GM23338 (cell line): ENCODE measurements around the gene OR10J4. TPM values are rescaled to one million over a fixed set of nuclear protein-coding genes. Genes with fewer than 3 reads are reported as not detected.

Experiments used
- ATAC-seq: fragments of 200-7000 bp; cut with Tn5 transposase; 3 replicates; pipeline ENCODE4 v1.9.1; 2020
- DNase-seq: peaks from one replicate; pipeline ENCODE4 v3.0.0-alpha.2; 2015; ENCODE audit warnings: low spot score
- H2AFZ ChIP-seq: fragments of 200-600 bp; sonication (generic); 2 replicates; pipeline ENCODE4 v1.8.0; 2016; ENCODE audit warnings: antibody characterized with exemption, mild to moderate bottlenecking, moderate library complexity
- H3F3A ChIP-seq: fragments of 200-600 bp; sonication (generic); replicated peaks from 2 replicates; pipeline ENCODE4 v1.8.0; 2017; ENCODE audit warnings: antibody characterized with exemption, mixed run types, low read depth
- H3K27ac ChIP-seq: fragments of 200-600 bp; sonication (generic); 2 replicates; pipeline ENCODE4 v1.6.1; 2016; ENCODE audit warnings: low read depth
- H3K27me3 ChIP-seq: fragments of 200-600 bp; sonication (generic); 2 replicates; pipeline ENCODE4 v1.8.0; 2016; ENCODE audit warnings: mild to moderate bottlenecking, mixed run types, moderate library complexity; ENCODE audit not compliant: insufficient read depth
- H3K36me3 ChIP-seq: fragments of 200-600 bp; sonication (generic); 2 replicates; pipeline ENCODE4 v1.8.0; 2016; ENCODE audit warnings: mild to moderate bottlenecking; ENCODE audit not compliant: insufficient read depth
- H3K4me1 ChIP-seq: fragments of 200-600 bp; sonication (generic); 2 replicates; pipeline ENCODE4 v1.8.0; 2016; ENCODE audit warnings: mild to moderate bottlenecking, moderate library complexity; ENCODE audit not compliant: insufficient read depth
- H3K4me2 ChIP-seq: fragments of 200-600 bp; sonication (generic); 2 replicates; pipeline ENCODE4 v1.7.1; 2017; ENCODE audit warnings: mixed run types
- H3K4me3 ChIP-seq: fragments of 200-600 bp; sonication (generic); 2 replicates; pipeline ENCODE4 v1.6.1; 2016; ENCODE audit warnings: mixed run types
- H3K79me2 ChIP-seq: fragments of 200-600 bp; sonication (generic); replicated peaks from 2 replicates; pipeline ENCODE4 v1.8.0; 2017; ENCODE audit warnings: mild to moderate bottlenecking; ENCODE audit not compliant: insufficient read depth
- H3K9me2 ChIP-seq: fragments of 200-600 bp; sonication (generic); 2 replicates; pipeline ENCODE4 v1.8.0; 2017; ENCODE audit not compliant: insufficient read depth
- H4K20me1 ChIP-seq: fragments of 200-600 bp; sonication (generic); replicated peaks from 2 replicates; pipeline ENCODE4 v1.8.0; 2017; ENCODE audit warnings: mild to moderate bottlenecking; ENCODE audit not compliant: insufficient read depth
- H3K27ac Mint-ChIP-seq: 2 replicates; pipeline ENCODE4 v1.8.0; 2020; ENCODE audit warnings: inconsistent platforms, mild to moderate bottlenecking, moderate library complexity, mixed read lengths
- H3K27me3 Mint-ChIP-seq: 3 replicates; pipeline ENCODE4 v1.8.0; 2022; ENCODE audit warnings: low read depth, mild to moderate bottlenecking, moderate library complexity, mixed read lengths, inconsistent platforms; ENCODE audit not compliant: insufficient read depth, poor library complexity
- H3K36me3 Mint-ChIP-seq: 3 replicates; pipeline ENCODE4 v1.8.0; 2021; ENCODE audit warnings: low read depth, mild to moderate bottlenecking, inconsistent platforms, moderate library complexity, mixed read lengths
- H3K4me1 Mint-ChIP-seq: 3 replicates; pipeline ENCODE4 v1.8.0; 2020; ENCODE audit warnings: mild to moderate bottlenecking, inconsistent platforms, mixed read lengths
- H3K4me3 Mint-ChIP-seq: 3 replicates; pipeline ENCODE4 v1.8.0; 2021; ENCODE audit warnings: moderate library complexity, mild to moderate bottlenecking, inconsistent platforms, mixed read lengths
- H3K9me3 Mint-ChIP-seq: 3 replicates; pipeline ENCODE4 v1.8.0; 2020; ENCODE audit warnings: moderate library complexity, mild to moderate bottlenecking, inconsistent platforms, mixed read lengths
- CREB1 ChIP-seq: fragments of 250-450 bp; sonication (Bioruptor Pico); IDR thresholded peaks from 2 replicates; pipeline ENCODE4 v1.5.0; 2020; ENCODE audit warnings: low read depth, mild to moderate bottlenecking, moderate library complexity
- CTCF ChIP-seq, 2 experiments: fragments of 200-600 bp in 1 of 2; sonication (generic) in 1 of 2; conservative IDR thresholded peaks; 2 replicates each; pipeline versions ENCODE4 v1.5.1 to v1.6.1; 2016 to 2017; ENCODE audit warnings: antibody characterized with exemption in 2 of 2, low read depth in 2 of 2, mild to moderate bottlenecking in 2 of 2, moderate library complexity in 1 of 2
- EZH2 ChIP-seq: fragments of 200-600 bp; sonication (generic); IDR thresholded peaks from one replicate; pipeline ENCODE4 v1.8.0; 2017; ENCODE audit warnings: antibody characterized with exemption, mild to moderate bottlenecking, low read depth; ENCODE audit not compliant: unreplicated experiment
- EZH2phosphoT487 ChIP-seq: fragments of 200-600 bp; sonication (generic); IDR thresholded peaks from one replicate; pipeline ENCODE4 v1.8.1; 2018; ENCODE audit warnings: antibody characterized with exemption; ENCODE audit not compliant: unreplicated experiment
- NANOG ChIP-seq: IDR thresholded peaks from 2 replicates; pipeline ENCODE4 v1.6.1; 2016; ENCODE audit warnings: antibody characterized with exemption, borderline replicate concordance
- POLR2AphosphoS5 ChIP-seq: IDR thresholded peaks from 2 replicates; pipeline ENCODE4 v1.6.1; 2016; ENCODE audit warnings: antibody characterized with exemption, low read depth
- REST ChIP-seq: IDR thresholded peaks from one replicate; pipeline ENCODE4 v1.6.1; 2018; ENCODE audit warnings: antibody characterized with exemption; ENCODE audit not compliant: unreplicated experiment
- STAT1 ChIP-seq: IDR thresholded peaks from one replicate; pipeline ENCODE4 v1.6.1; 2016; ENCODE audit warnings: antibody characterized with exemption; ENCODE audit not compliant: unreplicated experiment
- ZNF114 ChIP-seq: fragments of 250-450 bp; sonication (Bioruptor Pico); IDR thresholded peaks from 2 replicates; pipeline ENCODE4 v1.5.0; 2020; ENCODE audit warnings: mild to moderate bottlenecking, moderate library complexity
- ZNF331 ChIP-seq: fragments of 250-450 bp; sonication (Bioruptor Pico); IDR thresholded peaks from 2 replicates; pipeline ENCODE4 v1.5.0; 2020; ENCODE audit warnings: low read depth, mild to moderate bottlenecking, moderate library complexity
- polyA plus RNA-seq: library from polyadenylated mRNA; unstranded; fragments of >200 nt; fragmentation: Nextera tagmentation; extraction: Ambion mirVana; gene quantifications from 2 replicates; pipeline ENCODE4 v1.2.1, GENCODE V29; 2016
- total RNA-seq: library from RNA; depleted of rRNA; stranded (reverse); fragments of >200 nt; shearing (Covaris generic); gene quantifications from 2 replicates; pipeline ENCODE4 v1.2.3, GENCODE V29; 2014
- TF ChIP-seq, protein P1 (sequence below): IDR thresholded peaks from 2 replicates; pipeline ENCODE4 v1.6.1; 2016; ENCODE audit warnings: antibody characterized with exemption

Gene OR10J4
- total and polyA plus RNA-seq, 2 experiments from 2014 or later: not detected

GRCh38 chr1:159429074-159429861 lies 2.7 kb upstream of the OR10J4 start (continued):
- TF ChIP-seq CTCF (conservative IDR thresholded peaks at IDR 0.05; ENCODE audit: low read depth in 2 of 2): no peak
- TF ChIP-seq STAT1: no peak
- no peak for TF ChIP-seq EZH2phosphoT487
- no peak for TF ChIP-seq ZNF114

- ATAC-seq: no peak
These were observed 1.0 kb upstream of the OR10J4 start for GRCh38 chr1:159430985-159431384.

GRCh38 chr1:159436469-159436868 lies 4.5 kb downstream of the OR10J4 start:
- Mint-ChIP-seq H3K4me3 (no peak overlapping the region), H3K4me1 (no peaks in the 10 kb centered on the region), H3K27ac (no peak overlapping the region), H3K9me3 (no peaks in the 10 kb centered on the region), H3K27me3 (no peaks in the 10 kb centered on the region), H3K36me3 (no peaks in the 10 kb centered on the region)
- H3K4me1 ChIP-seq: no peaks in the 10 kb centered on the region
- no peak overlapping the region for H3K4me2 ChIP-seq
- no peak for ATAC-seq
- peaks cover 13% of the 10 kb centered on the region for H3K9me2 ChIP-seq
- no peaks in the 10 kb centered on the region for H3K79me2 ChIP-seq
- no peak overlapping the region for H3K4me3 ChIP-seq
- no peaks in the 10 kb centered on the region for H3K27me3 ChIP-seq
- DNase-seq: no peak
- H3K27ac ChIP-seq: no peak overlapping the region
- H3K36me3 ChIP-seq: no peaks in the 10 kb centered on the region
- no peak overlapping the region for H2AFZ ChIP-seq
- H4K20me1 ChIP-seq: no peaks in the 10 kb centered on the region
- H3F3A ChIP-seq: no peaks in the 10 kb centered on the region
- no peak for TF ChIP-seq NANOG
- TF ChIP-seq EZH2: no peak
- no peak for TF ChIP-seq ZNF114
- no peak for TF ChIP-seq CTCF (conservative IDR thresholded peaks at IDR 0.05; ENCODE audit: low read depth in 2 of 2)
- no peak for TF ChIP-seq REST
- TF ChIP-seq EZH2phosphoT487: no peak
- no peak for TF ChIP-seq STAT1
- no peak for TF ChIP-seq ZNF331 (CRISPR knock-in tag)
- TF ChIP-seq, protein P1, sequence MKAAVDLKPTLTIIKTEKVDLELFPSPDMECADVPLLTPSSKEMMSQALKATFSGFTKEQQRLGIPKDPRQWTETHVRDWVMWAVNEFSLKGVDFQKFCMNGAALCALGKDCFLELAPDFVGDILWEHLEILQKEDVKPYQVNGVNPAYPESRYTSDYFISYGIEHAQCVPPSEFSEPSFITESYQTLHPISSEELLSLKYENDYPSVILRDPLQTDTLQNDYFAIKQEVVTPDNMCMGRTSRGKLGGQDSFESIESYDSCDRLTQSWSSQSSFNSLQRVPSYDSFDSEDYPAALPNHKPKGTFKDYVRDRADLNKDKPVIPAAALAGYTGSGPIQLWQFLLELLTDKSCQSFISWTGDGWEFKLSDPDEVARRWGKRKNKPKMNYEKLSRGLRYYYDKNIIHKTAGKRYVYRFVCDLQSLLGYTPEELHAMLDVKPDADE: no peak
- TF ChIP-seq POLR2AphosphoS5: no peak
- TF ChIP-seq CREB1 (CRISPR knock-in tag): no peak

More at GRCh38 chr1:159430985-159431384, 1.0 kb upstream of the OR10J4 start:
- no peaks in the 10 kb centered on the region for H3K4me1 ChIP-seq
- no peaks in the 10 kb centered on the region for H3K79me2 ChIP-seq
- no peaks in the 10 kb centered on the region for H3F3A ChIP-seq
- no peak overlapping the region for H3K4me3 Mint-ChIP-seq
- no peak overlapping the region for H3K27ac ChIP-seq
- DNase-seq: no peak
- TF ChIP-seq ZNF114 (no peak), STAT1 (no peak), EZH2 (no peak), CREB1 (CRISPR knock-in tag) (no peak)
- no peaks in the 10 kb centered on the region for H4K20me1 ChIP-seq
- peaks cover 4% of the 10 kb centered on the region; the same call in 1 of the 2 replicates for H3K9me2 ChIP-seq
- no peaks in the 10 kb centered on the region for H3K9me3 Mint-ChIP-seq
- H3K4me2 ChIP-seq: no peak overlapping the region
- H2AFZ ChIP-seq: no peak overlapping the region
- no peaks in the 10 kb centered on the region for H3K27me3 Mint-ChIP-seq
- H3K36me3 ChIP-seq: no peaks in the 10 kb centered on the region
- H3K4me3 ChIP-seq: no peak overlapping the region
- H3K27me3 ChIP-seq: no peaks in the 10 kb centered on the region
- H3K4me1 Mint-ChIP-seq: no peaks in the 10 kb centered on the region
- no peaks in the 10 kb centered on the region for H3K36me3 Mint-ChIP-seq
- no peak overlapping the region for H3K27ac Mint-ChIP-seq
